ENCODE measurements around the gene TMEM131.
"Not testable (repeated sequence)": the region's sequence is repeated elsewhere in the genome, so short reads cannot be mapped to it uniquely, and the experiment has no call there.

TMEM131 gene

DNA sequence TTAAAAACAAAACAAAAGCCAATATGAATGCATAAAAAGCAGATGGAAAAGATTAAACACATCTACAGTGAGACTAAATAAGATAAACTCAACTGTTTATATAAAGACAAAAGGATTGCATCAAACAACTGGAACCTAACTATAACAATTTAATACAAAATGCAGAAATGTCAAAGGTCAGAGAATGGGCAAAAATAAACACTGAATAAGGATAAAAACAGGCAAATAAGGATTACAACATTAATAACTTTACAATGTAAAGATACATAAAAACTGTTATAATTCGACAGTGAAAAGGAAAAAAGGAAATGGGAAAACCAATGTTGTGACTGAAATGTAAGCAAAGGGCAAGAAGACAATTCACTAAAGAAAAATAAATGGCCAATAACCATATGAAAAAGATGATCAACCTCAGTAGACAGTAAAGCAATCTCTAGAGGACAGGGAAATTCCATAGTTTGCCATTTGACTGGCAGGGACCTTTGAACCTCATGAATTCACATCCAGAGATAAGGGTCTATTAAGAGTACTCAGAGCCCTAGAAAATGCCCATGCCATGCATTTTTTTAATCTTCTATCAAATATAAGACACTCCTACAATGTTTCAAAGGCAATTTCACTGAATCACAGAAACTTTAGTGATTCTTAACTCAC is 83.7 kb downstream of the TMEM131 start:
- no peak for DNase-seq (ENCODE audit: low read depth, low spot score)

DNA sequence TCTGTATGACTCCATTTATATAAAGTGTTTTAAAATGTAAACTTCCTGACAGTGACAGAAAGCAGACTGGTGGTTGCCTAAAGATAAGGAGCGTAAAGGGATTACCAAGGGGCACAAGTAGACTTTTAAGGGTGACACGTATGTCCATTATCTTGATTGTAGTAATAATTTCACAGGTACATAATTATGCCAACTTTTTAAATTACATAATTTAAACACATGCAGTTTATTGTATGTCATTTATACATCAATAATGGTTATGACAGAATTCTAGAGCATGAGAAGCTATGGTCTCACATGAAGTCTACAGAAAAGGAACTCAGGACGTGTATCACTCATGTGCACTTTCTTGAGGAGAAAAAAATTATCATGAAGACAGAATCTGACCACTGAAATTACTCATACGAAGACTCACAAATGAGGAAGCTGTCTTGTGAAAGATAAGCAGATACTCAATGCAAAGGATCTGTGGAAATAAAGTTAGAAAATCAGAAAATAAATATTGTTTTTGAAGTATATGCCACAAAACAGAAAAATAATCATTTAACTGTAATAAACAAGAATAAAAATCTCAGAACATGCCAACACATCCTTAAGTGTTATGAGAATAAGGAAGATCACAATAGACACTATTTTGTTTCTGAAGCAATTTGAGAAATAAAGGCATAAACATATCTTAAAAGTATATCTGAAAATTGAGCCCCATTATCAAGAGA is 84.4 kb downstream of the TMEM131 start:
- DNase-seq (ENCODE audit: low read depth, low spot score): no peak

DNA sequence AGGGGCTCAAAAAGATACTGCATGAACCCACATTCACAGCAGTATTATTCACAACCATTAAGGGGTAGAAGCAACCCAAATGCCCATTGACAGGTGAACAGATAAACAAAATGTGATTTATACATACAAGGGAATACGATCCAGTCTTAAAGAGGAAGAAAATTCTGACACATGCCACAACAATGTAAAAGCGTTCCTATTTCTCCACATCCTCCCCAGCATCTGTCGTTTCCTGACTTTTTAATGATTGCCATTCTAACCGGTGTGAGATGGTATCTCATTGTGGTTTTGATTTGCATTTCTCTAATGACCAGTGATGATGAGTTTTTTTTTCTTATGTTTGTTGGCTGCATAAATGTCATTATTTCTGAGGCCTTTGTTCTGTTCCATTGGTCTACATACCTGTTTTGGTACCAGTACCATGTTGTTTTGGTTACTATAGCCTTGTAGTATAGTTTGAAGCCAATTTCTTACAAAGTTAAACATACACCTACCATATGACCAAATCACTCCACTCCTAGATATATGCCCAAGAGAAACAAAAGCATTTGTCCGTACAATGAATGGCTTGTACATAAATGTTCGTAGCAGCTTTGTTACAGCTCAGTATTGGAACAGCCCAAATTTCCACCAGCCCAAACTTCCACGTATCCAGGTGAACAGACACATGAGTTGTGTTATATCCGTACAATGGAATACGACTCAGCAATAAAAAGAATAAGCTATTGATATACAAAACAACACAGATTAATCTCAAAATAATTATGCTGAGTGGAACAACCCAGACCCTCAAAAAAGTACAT is 85.1 kb downstream of the TMEM131 start:
- no peak for DNase-seq (ENCODE audit: low read depth, low spot score)

DNA sequence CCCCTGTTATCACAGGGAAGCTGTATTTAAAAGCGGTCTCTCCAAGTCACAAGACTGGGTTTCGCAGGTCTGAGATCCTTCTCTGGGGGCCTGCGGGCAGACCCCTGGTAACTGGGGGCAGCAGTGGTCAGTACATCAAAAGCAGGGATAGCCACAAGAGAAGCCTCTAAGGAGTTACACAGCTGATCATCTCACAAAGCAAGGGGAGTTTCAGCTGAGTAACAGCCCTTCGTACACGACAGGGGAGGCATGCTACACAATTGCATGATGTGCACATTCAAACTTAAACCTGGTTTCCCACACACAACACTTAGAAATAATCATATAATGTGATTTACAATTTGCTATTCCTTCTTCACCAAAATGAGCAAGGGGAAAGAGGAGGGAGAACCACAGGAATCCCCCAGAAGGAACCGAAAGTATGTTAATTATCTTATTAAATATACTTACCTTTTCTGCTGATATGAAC is 87.5 kb downstream of the TMEM131 start:
- DNase-seq (ENCODE audit: low read depth, low spot score): no peak

DNA sequence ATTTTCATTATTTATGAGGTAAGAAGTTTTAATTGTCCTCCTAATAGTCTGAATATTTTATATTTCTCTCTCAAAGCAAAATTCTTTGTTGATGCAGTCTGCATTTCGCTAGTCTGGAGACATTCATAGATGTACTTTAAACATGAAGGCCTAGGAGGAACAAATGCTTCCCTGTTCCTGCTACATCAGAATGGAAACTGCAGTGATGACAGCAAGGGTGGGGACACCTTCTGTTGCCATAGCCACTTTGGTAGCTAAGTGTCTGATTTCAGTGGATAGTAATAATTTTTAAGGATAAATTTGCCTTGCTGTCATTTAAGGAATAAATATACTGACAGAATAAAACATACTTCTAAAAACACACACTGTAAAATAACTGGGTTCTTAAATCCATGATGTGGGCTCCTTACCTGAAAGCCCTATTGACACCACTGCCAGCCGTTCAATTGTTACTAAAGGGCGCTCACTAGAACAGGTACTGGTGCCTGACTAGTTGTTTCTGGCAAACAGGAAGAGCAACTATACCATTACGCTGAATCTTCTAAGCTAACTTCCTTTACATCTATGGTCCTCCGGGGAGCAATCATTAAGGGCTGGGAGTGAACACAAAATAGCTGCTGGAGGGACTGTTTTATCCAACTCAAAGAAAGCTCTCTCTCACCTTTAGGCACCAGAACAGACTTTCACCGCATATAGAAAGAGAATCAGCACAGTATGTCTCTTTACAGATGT is 88.2 kb downstream of the TMEM131 start:
- no peak for DNase-seq (ENCODE audit: low read depth, low spot score)

DNA sequence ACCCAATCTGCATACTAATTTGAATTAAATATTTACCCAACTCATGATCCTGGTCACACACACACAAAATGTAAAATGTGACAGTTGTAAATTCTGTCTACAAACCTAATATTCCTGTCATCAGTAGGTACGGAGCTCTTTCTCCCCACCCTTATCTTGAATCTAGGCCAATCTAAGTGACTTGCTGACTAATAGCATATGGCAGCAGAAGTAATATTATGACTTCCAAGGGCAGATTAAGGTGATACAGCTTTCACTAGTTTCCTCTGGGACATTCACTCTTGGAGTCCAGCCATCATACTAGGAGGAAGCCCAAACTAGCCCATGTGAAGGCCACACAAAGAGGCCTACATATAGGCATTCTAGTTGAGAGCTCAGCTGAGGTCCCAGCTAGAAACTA is 89.4 kb downstream of the TMEM131 start:
- DNase-seq (ENCODE audit: low read depth, low spot score): no peak

DNA sequence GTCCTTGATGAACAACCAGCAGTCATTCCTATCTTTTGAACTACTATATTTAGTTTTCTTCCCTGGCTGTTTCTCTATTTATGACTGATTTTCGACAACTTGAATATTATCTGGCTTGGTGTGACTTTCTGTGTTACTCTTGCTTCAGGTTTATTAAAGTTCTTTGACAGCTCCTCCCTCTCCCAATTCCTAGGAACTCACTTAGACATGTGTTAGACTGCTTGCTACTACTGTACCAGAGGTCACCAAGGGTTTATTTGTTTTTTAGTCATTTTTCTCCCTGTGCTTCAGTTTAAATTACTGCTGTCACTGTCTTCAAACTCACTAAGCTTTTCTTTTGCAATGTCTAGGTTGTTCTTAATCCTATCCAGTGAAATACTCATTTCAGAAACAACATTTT is 90.5 kb downstream of the TMEM131 start:
- no peak for DNase-seq (ENCODE audit: low read depth, low spot score)

DNA sequence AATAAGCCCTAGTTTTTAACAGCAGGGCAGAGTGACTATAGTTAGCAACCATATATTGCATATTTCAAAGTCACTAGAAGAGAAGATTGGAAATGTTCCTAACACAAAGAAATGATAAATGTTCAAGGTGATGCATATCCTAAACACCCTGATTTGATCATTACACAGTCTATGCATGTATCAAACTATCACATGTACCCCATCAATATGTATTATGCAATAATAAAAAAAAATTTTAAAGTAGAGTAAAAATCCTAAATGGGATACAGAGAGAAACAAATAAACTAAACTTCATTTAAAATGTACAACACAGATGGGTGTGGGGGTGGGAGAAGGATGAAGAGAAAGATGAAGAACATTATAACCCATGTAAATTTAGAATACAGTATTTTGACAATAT is 93.9 kb downstream of the TMEM131 start:
- no peak for DNase-seq (ENCODE audit: low read depth, low spot score)

DNA sequence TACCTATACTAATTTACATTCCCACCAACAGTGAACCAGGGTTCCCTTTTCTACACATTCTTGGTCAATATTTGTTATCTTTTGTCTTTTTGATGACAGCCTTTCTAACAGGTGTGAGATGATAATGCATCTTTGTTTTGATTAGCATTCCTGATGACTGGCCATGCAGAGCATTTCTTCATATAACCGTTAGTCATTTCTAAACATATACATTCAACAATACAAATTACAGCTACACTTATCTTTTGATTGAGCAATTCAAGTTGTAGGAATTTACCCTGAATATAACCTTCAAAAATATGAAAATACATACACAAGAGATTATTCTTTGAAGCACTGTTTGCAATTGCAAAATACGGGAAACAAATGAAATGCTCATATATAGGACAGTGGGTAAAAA is 94.9 kb downstream of the TMEM131 start:
- DNase-seq (ENCODE audit: low read depth, low spot score): no peak

DNA sequence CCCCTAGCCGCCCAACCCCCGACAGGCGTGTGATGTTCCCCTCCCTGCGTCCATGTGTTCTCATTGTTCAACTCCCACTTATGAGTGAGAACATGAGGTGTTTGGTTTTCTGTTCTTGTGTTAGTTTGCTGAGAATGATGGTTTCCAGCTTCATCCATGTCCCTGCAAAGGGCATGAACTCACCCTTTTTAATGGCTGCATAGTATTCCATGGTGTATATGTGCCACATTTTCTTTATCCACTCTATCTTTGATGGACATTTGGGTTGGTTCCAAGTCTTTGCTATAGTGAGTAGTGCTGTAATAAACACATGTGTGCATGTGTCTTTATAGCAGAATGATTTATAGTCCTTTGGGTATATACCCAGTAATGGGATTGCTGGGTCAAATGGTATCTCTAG is 102.7 kb downstream of the TMEM131 start:
- not testable (repeated sequence) for DNase-seq (ENCODE audit: low read depth, low spot score)

DNA sequence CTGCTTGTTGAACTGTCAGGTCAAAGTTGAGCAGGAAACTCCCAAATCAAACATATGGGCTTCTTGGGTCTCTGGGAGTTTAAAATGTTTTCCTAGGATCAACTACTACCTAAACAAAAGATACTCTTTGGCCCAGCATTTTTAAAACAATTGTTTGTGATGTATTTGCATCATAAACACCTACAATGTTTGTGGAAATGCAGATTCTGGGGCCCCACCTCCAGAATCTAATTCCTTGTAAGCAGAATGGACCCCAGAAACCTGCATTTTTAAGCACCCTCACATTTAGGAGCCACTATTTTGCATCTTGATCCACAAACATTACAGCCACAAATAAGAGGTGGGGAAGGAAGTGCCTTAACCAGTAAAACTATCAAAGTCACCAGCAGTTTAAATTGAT is 104.1 kb downstream of the TMEM131 start:
- no peak for DNase-seq (ENCODE audit: low read depth, low spot score)

DNA sequence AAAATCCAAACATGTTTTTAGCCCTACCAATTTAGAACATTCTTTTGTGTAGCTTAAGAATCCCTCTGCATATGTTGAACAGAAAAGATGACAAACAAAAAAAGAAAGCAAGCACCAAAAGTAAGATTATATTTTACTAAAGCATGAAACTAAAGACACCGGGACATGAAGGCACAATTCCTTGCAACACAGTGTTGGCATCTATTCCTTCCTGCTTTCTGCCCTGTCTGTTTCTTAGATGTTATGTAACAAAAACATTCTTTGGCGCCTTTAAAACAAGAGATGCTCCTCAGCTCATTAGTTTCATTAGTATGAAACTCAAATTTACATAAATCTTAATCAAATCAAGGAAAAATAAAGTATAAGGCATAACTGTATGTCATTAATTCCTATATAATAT is 106.6 kb downstream of the TMEM131 start:
- DNase-seq (ENCODE audit: low read depth, low spot score): no peak

DNA sequence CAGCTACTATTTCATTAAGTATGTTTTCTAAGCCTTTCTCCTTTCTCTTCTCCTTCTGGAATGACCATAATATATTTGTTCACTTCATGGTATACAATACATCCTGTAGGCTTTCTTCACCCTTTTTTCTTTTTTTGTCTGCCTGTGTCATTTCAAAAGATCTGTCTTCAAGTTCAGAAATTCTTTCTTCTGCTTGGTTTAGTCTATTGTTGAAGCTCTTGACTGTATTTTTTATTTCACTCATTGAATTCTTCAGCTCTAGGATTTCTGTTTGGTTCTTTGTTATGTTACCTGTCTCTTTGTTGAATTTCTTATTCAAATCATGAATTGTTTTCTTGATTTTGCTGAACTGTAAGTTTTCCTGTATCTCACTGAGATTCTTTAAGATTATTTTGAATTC is 109.9 kb downstream of the TMEM131 start:
- no peak for DNase-seq (ENCODE audit: low read depth, low spot score)

DNA sequence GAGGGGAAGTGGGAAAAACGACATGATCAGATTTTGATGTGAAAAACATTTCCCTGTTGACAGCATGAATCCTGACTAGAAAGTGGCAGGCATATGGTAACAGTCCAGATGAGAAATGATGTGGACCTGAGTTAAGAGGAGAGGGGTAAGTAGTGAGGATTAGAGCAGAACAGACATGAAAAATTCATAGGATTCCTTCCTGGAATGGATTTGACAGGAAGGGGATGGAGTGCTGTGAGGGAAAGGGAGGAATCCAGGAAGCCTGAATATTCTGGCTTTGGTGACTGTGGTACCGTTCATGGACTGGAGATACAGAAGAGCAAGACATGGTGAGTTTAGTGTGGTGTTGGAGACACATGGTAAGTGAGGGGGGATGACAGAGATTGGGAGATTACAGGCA is 115.4 kb downstream of the TMEM131 start:
- no peak for DNase-seq (ENCODE audit: low read depth, low spot score)

DNA sequence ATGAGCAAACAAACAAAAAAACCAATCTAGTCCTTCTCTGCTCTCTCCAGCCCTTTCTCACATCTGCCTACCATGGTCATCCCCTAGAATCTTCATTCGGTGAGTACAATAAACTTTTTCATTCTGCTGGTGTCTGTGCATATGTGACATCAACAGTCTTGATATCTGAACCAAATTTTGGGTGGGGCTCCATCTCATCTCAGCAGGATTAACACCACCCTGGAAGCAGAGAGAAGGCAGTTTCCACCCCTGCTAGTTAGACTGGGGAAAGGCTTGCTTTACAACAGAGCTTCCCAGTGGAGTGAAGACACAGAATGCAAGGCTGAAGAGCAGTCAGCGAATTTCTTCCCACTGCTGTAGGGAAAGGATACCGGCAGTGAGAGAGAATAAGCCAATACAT is 116.9 kb downstream of the TMEM131 start:
- no peak for DNase-seq (ENCODE audit: low read depth, low spot score)

DNA sequence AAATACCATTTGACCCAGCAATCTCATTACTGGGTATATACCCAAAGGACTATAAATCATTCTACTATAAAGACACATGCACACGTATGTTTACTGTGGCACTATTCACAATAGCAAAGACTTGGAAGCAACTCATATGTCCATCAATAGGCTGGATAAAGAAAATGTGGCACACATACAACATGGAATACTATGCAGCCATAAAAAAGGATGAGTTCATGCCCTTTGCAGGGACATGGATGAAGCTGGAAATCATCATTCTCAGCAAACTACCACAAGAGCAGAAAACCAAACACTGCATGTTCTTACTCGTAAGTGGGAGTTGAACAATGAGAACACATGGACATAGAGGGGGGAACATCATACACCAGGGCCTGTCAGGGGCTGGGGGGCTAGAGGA is 117.4 kb downstream of the TMEM131 start:
- DNase-seq (ENCODE audit: low read depth, low spot score): not testable (repeated sequence)

DNA sequence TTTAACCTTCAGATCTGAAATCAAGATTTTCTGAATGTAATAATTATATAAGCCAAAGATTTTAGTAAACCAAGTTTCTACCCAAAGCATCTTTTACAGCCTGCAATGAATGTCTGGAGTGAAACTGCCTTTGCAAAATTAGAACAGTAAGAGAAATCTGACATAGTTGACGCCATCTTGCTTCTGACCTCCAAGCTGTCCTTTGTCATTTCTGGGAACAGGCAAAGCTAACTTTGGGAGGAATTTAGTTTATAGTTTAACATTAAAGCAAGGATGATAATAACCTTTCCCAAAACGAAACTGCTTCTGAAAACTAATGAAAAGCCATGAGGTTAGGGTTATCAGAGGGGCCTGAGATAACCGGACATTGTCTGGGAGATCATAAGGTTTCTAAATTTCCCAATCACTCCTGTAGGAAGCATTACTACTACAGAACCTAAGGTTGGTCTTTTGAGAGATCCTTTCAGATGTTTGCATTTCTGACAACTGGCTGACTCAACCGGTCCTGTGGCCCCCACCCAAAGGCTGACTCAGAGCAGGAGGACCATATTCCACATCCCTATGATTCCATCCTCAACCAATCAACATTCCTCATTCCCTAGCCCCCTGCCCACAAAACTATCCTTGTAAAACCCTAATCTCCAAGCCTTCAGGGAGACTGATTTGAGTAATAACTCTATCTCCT is 124.5 kb downstream of the TMEM131 start:
- no peak for DNase-seq (ENCODE audit: low read depth, low spot score)

DNA sequence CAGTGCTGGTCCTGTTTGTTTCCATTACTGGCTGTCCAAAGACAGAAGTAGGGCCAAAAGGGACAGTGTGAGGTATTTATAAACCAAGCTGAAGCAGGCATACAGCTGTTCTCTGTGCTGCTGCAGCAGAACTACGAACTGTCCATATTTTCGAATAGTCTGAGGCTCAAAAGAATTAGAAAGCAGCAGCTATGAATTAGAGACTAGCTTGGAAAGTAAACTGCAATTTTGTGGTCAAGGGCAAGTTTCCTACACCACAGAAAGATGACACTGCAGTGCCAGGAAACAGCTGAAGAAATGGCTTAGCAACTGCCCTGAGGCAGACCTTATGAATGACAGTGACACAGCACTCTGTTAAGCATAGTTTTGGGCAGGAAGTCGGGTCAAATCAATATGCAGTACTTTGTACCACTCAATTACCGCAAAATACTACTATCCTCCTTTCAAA is 125.3 kb downstream of the TMEM131 start:
- DNase-seq (ENCODE audit: low read depth, low spot score): no peak

DNA sequence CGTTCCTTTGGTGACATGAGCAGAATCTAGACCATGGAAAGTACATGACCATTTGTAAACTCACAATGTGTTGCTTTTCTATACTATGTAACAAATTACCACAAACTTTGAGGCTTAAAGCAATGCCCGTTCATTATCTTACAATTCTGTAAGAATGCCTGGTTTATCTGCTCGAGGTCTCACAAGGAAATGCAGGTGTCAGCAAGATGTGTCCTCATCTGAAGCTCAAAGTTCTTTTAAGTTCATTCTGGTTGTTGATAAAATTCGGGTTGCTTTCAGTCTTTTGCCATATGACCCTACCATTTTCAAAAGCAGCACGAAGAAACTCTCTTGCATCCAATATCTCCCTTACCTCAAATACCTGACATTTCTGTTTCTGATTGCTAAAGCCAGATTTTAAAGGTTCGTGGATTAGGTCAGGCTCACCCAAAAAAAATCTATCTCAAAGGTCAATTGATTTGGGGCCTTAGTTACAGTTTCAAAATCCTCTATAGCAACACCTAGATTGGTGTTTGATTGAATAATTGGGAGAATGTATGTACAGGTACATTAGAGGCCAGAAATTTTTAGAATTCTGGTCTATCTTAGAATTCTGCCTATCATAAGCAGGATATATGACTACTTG is 125.9 kb downstream of the TMEM131 start:
- DNase-seq (ENCODE audit: low read depth, low spot score): no peak

DNA sequence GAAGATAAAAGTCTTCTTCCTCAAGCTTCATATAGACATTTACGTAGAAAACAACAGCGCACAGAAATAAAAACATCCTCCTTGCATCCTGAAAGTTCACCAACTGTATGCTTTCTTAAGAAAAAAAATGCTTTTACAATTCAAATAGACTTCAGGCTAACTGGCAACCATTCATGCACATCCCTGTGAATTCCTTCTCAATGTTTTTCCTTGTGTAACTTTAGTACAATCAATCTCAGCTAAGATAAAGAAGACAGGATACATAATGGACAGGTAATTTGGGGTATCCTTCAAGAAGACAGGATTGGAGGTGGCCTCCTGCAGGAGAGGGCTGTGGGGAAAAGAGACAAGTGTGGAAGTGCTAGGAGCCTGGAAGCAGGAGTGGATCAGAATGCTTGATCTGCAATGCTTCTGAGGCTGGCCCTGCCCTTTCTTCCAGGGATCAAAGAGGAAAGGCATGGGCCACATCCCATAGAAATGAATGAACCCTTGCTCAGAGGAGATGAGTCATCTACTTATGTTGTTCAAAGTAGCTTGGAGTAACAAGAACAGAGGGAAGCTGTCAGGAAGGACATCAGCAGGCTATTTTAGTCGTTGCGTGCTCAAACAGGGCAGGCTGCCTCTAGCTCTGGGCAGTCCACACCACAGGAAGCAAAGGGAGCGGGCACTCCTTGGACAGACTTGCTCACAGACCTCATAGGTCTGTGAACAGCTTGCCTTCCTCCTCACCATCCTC is 126.6 kb downstream of the TMEM131 start:
- no peak for DNase-seq (ENCODE audit: low read depth, low spot score)

Measured in activated naive CD8-positive, alpha-beta T cell treated with anti-CD3 and anti-CD28 coated beads, Interleukin-2, amount 50 U/mL, for 16 hours (primary cell).